Keratinocyte (primary cell): ENCODE results near the gene CACNA1S.

Experiments
- CTCF ChIP-seq, 3 experiments: IDR thresholded peaks in 1 of 3; conservative IDR thresholded peaks in 1 of 3; optimal IDR thresholded peaks in 1 of 3; 2 replicates in 2 of 3; 3 replicates in 1 of 3; pipeline versions ENCODE3 to v1.5.1; 2011; ENCODE audit warnings: low read length in 3 of 3, mild to moderate bottlenecking in 3 of 3, moderate library complexity in 2 of 3, control low read depth in 1 of 3, inconsistent platforms in 1 of 3; ENCODE audit not compliant: insufficient read depth in 2 of 3; ENCODE audit errors: extremely low read depth in 1 of 3
- EZH2 ChIP-seq: IDR thresholded peaks from one replicate; pipeline ENCODE4 v1.6.1; 2012; ENCODE audit warnings: inconsistent platforms, mild to moderate bottlenecking, low read length, moderate library complexity

- TF ChIP-seq EZH2 = no peak
- TF ChIP-seq CTCF (optimal IDR thresholded peaks at IDR 0.05 in 1 of 3, IDR thresholded peaks at IDR 0.05 in 1 of 3, conservative IDR thresholded peaks at IDR 0.05 in 1 of 3; ENCODE audit: extremely low read depth in 1 of 3, insufficient read depth in 2 of 3, low read length in 3 of 3) = no peak
Measured at GRCh38 chr1:201064806-201065205, 47.4 kb downstream of the CACNA1S start.
